ENCODE data around the gene SMARCC1.

Gene SMARCC1

DNA sequence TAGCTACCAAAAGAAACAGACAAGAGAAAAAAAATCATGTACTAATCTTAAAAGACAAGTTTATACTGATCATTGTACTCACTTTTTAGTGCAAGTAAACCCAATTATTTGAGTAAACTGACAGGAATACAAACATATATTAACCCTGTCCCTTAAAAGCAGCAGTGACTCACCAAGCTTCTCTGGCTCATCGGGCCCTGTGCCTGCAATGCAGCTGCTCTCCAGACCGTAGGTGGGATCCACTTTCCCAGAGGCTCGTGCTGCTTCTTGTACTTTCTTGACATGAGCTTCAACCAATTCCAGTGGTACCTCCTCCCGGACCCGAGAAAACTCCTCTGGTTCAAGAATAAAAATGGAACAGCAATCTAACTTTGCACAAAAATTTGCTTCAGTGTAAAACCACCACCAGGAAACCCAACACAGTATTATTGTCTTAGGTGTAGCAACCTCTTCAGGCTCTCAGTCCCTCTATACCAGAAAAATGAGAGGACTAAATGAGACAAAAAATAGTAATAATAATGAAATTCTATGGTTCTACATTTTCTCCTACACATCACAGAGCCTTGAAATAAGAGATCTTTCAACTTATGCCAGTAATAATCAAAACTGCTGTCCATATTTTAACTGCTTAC lies 120.5 kb downstream of the SMARCC1 start:
- Histone ChIP-seq H3K4me1 (ENCODE audit: control insufficient read depth, insufficient read depth, low read length) (no peaks in the 10 kb centered on the region), H3K27me3 (ENCODE audit: control insufficient read depth, insufficient read depth, low read length) (no peaks in the 10 kb centered on the region), H3K9me3 (ENCODE audit: control insufficient read depth, insufficient read depth, low read depth, low read length) (peaks cover 12% of the 10 kb centered on the region; the same call in 1 of the 2 replicates), H3K4me3 (ENCODE audit: low read depth, low read length) (no peak overlapping the region), H3K9ac (ENCODE audit: low read length) (no peak overlapping the region), H3K27ac (ENCODE audit: low read depth, low read length) (no peak overlapping the region), H3K36me3 (ENCODE audit: control insufficient read depth, insufficient read depth, low read length) (peaks cover 88% of the 10 kb centered on the region)

DNA sequence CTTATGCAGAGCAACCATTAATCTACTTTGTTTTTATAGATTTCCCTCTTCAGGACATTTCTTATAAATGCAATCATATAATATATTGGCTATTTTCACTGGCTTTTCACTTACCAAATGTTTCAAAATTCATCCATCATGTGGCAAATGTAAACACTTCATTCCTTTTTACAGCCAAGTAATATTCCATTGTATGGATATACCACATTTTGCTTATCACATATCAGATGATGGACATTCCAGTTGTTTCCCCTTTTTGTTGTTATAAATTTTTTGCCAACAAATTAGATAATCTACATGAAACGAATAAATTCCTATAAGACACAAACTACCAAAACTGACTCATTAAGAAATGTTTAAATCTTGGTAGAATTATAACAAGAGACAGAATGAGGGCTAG lies 123.2 kb downstream of the SMARCC1 start:
- no peak overlapping the region for H3K9ac ChIP-seq (ENCODE audit: low read length)
- H3K27ac ChIP-seq (ENCODE audit: low read depth, low read length): no peak overlapping the region
- peaks cover 93% of the 10 kb centered on the region for H3K36me3 ChIP-seq (ENCODE audit: control insufficient read depth, insufficient read depth, low read length)
- no peaks in the 10 kb centered on the region for H3K4me1 ChIP-seq (ENCODE audit: control insufficient read depth, insufficient read depth, low read length)
- H3K4me3 ChIP-seq (ENCODE audit: low read depth, low read length): no peak overlapping the region
- H3K9me3 ChIP-seq (ENCODE audit: control insufficient read depth, insufficient read depth, low read depth, low read length): peaks cover 12% of the 10 kb centered on the region; the same call in 1 of the 2 replicates
- H3K27me3 ChIP-seq (ENCODE audit: control insufficient read depth, insufficient read depth, low read length): no peaks in the 10 kb centered on the region

DNA sequence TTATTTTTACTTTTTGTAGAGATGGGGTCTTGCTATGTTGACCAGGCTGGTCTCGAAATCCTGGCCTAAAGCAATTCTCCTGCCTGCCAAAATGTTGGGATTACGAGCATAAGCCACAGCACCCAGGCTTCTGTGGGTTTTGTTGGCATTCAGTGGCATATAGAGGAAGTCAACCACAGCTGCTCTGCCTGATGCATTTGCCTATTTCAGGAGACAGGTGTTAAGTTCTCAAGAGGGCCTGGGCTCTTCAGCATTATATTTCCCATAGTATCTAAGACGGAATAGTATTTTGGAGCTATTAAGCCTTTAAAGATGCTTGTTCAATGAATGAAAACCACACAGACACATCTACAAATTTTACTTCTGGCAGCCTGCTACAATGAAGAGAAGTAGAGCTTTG lies 129.6 kb downstream of the SMARCC1 start:
- Histone ChIP-seq H3K27me3 (ENCODE audit: control insufficient read depth, insufficient read depth, low read length) (no peaks in the 10 kb centered on the region), H3K36me3 (ENCODE audit: control insufficient read depth, insufficient read depth, low read length) (peaks cover 80% of the 10 kb centered on the region), H3K9ac (ENCODE audit: low read length) (no peak overlapping the region), H3K27ac (ENCODE audit: low read depth, low read length) (no peak overlapping the region), H3K4me3 (ENCODE audit: low read depth, low read length) (no peak overlapping the region), H3K4me1 (ENCODE audit: control insufficient read depth, insufficient read depth, low read length) (no peaks in the 10 kb centered on the region), H3K9me3 (ENCODE audit: control insufficient read depth, insufficient read depth, low read depth, low read length) (no peaks in the 10 kb centered on the region)

DNA sequence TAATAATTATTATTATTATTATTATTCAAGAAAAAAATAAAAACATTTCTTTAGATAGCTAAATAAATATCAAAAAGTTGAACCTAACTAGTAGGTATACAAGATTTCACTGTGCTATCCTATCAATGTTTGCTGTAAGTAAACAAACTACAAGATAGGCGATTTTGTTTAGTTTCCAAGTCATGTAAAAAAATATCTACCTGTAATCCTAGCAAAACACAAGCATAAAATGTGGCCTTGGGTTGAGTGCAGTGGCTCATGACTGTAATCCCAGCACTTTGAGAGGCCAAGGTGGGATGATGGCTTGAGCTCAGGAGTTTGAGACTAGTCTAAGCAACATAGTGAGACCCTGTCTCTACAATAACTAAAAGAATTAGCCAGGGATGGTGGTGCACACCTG lies 131.4 kb downstream of the SMARCC1 start:
- no peaks in the 10 kb centered on the region for H3K4me1 ChIP-seq (ENCODE audit: control insufficient read depth, insufficient read depth, low read length)
- H3K36me3 ChIP-seq (ENCODE audit: control insufficient read depth, insufficient read depth, low read length): peaks cover 79% of the 10 kb centered on the region
- no peaks in the 10 kb centered on the region for H3K9me3 ChIP-seq (ENCODE audit: control insufficient read depth, insufficient read depth, low read depth, low read length)
- H3K9ac ChIP-seq (ENCODE audit: low read length): no peak overlapping the region
- H3K27ac ChIP-seq (ENCODE audit: low read depth, low read length): no peak overlapping the region
- H3K27me3 ChIP-seq (ENCODE audit: control insufficient read depth, insufficient read depth, low read length): no peaks in the 10 kb centered on the region
- no peak overlapping the region for H3K4me3 ChIP-seq (ENCODE audit: low read depth, low read length)

DNA sequence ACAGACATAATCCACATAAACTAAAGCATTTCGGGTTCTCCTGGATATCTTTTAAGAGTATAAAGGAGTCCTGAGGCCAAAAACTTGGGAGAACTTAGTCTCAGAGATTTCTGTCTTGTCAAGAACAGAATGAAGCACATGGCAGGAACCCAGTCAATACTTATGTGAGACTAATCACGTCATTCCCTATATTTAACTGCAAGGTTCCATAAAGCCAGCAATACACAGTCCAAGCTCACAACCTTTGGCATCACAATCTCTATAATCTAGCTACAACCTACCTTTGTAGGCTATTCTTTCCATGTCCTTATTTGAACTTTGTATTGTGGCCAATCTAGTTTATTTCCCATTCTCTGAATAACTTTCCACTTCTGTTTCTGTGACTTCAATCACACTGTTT lies 134.1 kb downstream of the SMARCC1 start:
- Histone ChIP-seq H3K4me1 (ENCODE audit: control insufficient read depth, insufficient read depth, low read length) (no peaks in the 10 kb centered on the region), H3K36me3 (ENCODE audit: control insufficient read depth, insufficient read depth, low read length) (peaks cover 79% of the 10 kb centered on the region), H3K9me3 (ENCODE audit: control insufficient read depth, insufficient read depth, low read depth, low read length) (no peaks in the 10 kb centered on the region), H3K9ac (ENCODE audit: low read length) (no peak overlapping the region), H3K27me3 (ENCODE audit: control insufficient read depth, insufficient read depth, low read length) (no peaks in the 10 kb centered on the region), H3K27ac (ENCODE audit: low read depth, low read length) (no peak overlapping the region), H3K4me3 (ENCODE audit: low read depth, low read length) (no peak overlapping the region)

DNA sequence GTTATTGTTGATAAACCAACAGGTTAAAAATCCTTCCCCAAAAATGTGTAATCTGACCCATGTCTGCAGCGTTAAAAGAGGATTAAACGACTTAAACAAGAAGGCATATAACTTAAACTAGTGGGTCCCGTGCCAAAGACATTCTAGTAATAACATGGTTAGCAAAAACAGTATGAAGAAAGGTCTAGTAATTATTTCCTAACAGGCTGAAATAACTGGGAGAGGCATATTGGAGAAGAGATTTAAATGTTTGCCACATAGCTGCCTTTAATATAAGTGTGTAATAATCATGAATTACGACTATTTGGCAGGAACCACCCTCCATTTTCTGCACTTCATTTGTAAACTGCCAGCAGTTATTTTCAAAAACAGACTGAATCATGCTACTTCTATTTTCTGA lies 135.3 kb downstream of the SMARCC1 start:
- Histone ChIP-seq H3K27ac (ENCODE audit: low read depth, low read length) (no peak overlapping the region), H3K4me3 (ENCODE audit: low read depth, low read length) (no peak overlapping the region), H3K27me3 (ENCODE audit: control insufficient read depth, insufficient read depth, low read length) (no peaks in the 10 kb centered on the region), H3K4me1 (ENCODE audit: control insufficient read depth, insufficient read depth, low read length) (no peaks in the 10 kb centered on the region), H3K9me3 (ENCODE audit: control insufficient read depth, insufficient read depth, low read depth, low read length) (no peaks in the 10 kb centered on the region), H3K36me3 (ENCODE audit: control insufficient read depth, insufficient read depth, low read length) (peaks cover 81% of the 10 kb centered on the region), H3K9ac (ENCODE audit: low read length) (no peak overlapping the region)

DNA sequence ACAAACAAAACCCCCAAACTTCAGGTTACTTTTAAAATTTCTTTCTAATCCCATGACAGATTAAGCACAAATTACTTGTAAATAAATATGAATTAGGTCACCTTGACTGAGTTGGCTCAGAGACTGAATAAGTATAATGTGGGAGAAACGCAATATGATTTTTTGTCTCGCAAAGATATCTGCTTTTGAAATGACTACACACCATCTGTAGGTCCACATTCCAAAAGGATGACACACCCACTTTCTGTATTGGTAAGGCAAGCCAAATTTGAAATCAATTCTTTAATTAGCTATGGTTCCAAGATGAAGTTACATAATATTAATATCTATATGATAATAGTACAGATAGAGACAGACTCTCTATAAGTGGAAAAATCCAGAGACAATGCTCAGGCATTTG lies 136.1 kb downstream of the SMARCC1 start:
- Histone ChIP-seq H3K9ac (ENCODE audit: low read length) (no peak overlapping the region), H3K27ac (ENCODE audit: low read depth, low read length) (no peak overlapping the region), H3K36me3 (ENCODE audit: control insufficient read depth, insufficient read depth, low read length) (peaks cover 83% of the 10 kb centered on the region), H3K4me1 (ENCODE audit: control insufficient read depth, insufficient read depth, low read length) (no peaks in the 10 kb centered on the region), H3K4me3 (ENCODE audit: low read depth, low read length) (no peak overlapping the region), H3K9me3 (ENCODE audit: control insufficient read depth, insufficient read depth, low read depth, low read length) (no peaks in the 10 kb centered on the region), H3K27me3 (ENCODE audit: control insufficient read depth, insufficient read depth, low read length) (no peaks in the 10 kb centered on the region)

DNA sequence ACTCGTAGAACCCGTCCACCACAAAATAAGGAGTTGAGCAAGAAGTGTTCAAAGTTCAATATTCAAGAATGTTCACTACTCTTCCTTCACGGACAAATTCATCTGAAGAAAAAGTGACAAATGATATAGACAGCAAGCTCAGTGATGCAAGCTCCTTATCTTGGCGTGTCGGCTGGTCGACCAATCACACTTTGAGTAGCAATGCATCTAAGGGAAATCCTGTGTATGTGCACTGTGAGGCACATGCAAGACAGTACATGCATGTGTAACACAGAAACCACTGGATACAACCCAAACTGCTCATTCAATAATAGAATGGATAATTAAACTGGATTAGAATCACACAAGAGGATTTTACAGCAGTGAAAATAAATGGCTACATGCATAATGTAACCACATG lies 138.6 kb downstream of the SMARCC1 start:
- no peaks in the 10 kb centered on the region for H3K9me3 ChIP-seq (ENCODE audit: control insufficient read depth, insufficient read depth, low read depth, low read length)
- no peak overlapping the region for H3K4me3 ChIP-seq (ENCODE audit: low read depth, low read length)
- H3K36me3 ChIP-seq (ENCODE audit: control insufficient read depth, insufficient read depth, low read length): peaks cover 86% of the 10 kb centered on the region
- no peaks in the 10 kb centered on the region for H3K27me3 ChIP-seq (ENCODE audit: control insufficient read depth, insufficient read depth, low read length)
- no peak overlapping the region for H3K9ac ChIP-seq (ENCODE audit: low read length)
- no peaks in the 10 kb centered on the region for H3K4me1 ChIP-seq (ENCODE audit: control insufficient read depth, insufficient read depth, low read length)
- H3K27ac ChIP-seq (ENCODE audit: low read depth, low read length): no peak overlapping the region

DNA sequence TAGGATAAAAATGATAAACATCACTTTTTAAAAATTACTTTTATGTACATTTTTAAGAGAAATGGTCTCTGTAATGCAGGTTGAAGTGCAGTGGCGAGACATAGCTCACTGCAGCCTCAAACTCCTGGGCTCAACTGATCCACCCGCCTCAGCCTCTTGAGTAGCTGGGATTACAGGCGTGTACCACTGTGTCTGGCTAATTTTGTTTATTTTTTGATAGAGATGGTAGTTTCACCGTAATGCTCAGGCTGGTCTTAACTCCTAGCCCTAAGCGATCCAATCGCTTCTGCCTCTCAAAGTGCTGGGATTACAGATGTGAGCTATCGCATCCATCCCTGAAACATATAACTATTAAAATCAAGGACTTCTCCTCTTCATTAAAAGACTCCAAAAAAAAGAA lies 140.0 kb downstream of the SMARCC1 start:
- Histone ChIP-seq H3K4me1 (ENCODE audit: control insufficient read depth, insufficient read depth, low read length) (no peaks in the 10 kb centered on the region), H3K27me3 (ENCODE audit: control insufficient read depth, insufficient read depth, low read length) (no peaks in the 10 kb centered on the region), H3K27ac (ENCODE audit: low read depth, low read length) (peak overlapping the region; percentile 32; the same call in 1 of the 2 replicates), H3K9ac (ENCODE audit: low read length) (no peak overlapping the region), H3K36me3 (ENCODE audit: control insufficient read depth, insufficient read depth, low read length) (peaks cover 86% of the 10 kb centered on the region), H3K9me3 (ENCODE audit: control insufficient read depth, insufficient read depth, low read depth, low read length) (no peaks in the 10 kb centered on the region), H3K4me3 (ENCODE audit: low read depth, low read length) (no peak overlapping the region)

DNA sequence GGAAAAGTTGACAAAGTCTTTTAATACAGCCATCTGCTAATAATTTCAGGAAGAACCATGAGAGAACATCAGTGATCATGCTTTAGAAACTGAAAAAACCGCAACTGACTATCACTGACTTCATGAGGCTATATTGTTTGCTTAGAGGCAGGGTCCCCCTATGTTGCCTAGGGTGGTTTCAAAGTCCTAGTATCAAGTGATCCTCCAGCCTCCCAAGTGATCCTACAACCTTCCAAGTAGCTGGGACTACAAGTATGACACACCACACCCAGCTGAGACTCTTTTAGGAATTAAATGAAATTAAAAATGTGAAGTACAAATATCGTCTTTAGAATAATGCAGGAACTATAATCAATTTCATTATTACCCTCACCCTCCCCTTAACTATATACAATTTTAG lies 144.8 kb downstream of the SMARCC1 start:
- Histone ChIP-seq H3K4me3 (ENCODE audit: low read depth, low read length) (no peak overlapping the region), H3K27ac (ENCODE audit: low read depth, low read length) (no peak overlapping the region), H3K9ac (ENCODE audit: low read length) (no peak overlapping the region), H3K9me3 (ENCODE audit: control insufficient read depth, insufficient read depth, low read depth, low read length) (no peaks in the 10 kb centered on the region), H3K27me3 (ENCODE audit: control insufficient read depth, insufficient read depth, low read length) (no peaks in the 10 kb centered on the region), H3K4me1 (ENCODE audit: control insufficient read depth, insufficient read depth, low read length) (no peaks in the 10 kb centered on the region), H3K36me3 (ENCODE audit: control insufficient read depth, insufficient read depth, low read length) (peaks cover 91% of the 10 kb centered on the region)

DNA sequence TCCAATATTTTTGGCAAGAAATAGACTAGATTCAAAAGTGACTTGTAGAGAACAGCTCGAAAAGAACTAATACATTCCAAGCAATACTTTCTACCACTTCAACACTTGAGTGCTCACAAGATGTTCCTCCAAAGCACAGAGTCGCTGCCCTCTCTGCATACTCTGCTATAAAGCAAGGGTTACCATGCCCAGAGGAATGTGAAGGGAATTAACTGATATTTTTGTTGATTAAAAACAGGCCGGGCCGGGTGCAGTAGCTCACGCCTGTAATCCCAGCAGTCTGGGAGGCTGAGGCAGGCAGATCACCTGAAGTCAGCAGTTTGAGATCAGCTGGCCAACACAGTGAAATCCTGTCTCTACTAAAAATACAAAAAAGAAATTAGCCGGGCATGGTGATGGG lies 145.5 kb downstream of the SMARCC1 start:
- H3K4me1 ChIP-seq (ENCODE audit: control insufficient read depth, insufficient read depth, low read length): no peaks in the 10 kb centered on the region
- H3K27me3 ChIP-seq (ENCODE audit: control insufficient read depth, insufficient read depth, low read length): no peaks in the 10 kb centered on the region
- H3K36me3 ChIP-seq (ENCODE audit: control insufficient read depth, insufficient read depth, low read length): peaks cover 91% of the 10 kb centered on the region
- H3K4me3 ChIP-seq (ENCODE audit: low read depth, low read length): no peak overlapping the region
- H3K9ac ChIP-seq (ENCODE audit: low read length): no peak overlapping the region
- no peak overlapping the region for H3K27ac ChIP-seq (ENCODE audit: low read depth, low read length)
- H3K9me3 ChIP-seq (ENCODE audit: control insufficient read depth, insufficient read depth, low read depth, low read length): no peaks in the 10 kb centered on the region

DNA sequence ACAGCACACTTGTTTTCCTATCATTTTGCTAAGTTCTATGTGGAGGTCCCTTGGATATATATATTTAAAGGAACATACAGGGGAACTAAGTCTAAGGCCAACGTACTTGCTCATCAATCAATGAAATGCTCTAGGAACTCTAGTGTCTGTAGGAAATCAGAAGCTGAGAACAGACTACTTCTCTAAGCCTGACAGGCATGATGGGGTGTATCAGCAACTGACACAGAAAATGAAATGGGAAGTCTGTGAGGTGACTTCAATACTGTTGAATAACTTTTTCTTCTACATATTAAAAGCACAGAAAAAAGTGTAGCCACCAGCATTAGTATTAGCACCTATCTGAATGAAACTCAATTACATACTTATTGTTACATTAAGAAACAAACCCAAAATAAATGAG lies 146.2 kb downstream of the SMARCC1 start:
- no peak overlapping the region for H3K27ac ChIP-seq (ENCODE audit: low read depth, low read length)
- no peaks in the 10 kb centered on the region for H3K9me3 ChIP-seq (ENCODE audit: control insufficient read depth, insufficient read depth, low read depth, low read length)
- H3K36me3 ChIP-seq (ENCODE audit: control insufficient read depth, insufficient read depth, low read length): peaks cover 92% of the 10 kb centered on the region
- H3K4me1 ChIP-seq (ENCODE audit: control insufficient read depth, insufficient read depth, low read length): no peaks in the 10 kb centered on the region
- no peak overlapping the region for H3K4me3 ChIP-seq (ENCODE audit: low read depth, low read length)
- H3K9ac ChIP-seq (ENCODE audit: low read length): no peak overlapping the region
- no peaks in the 10 kb centered on the region for H3K27me3 ChIP-seq (ENCODE audit: control insufficient read depth, insufficient read depth, low read length)
